B cell (primary cell): ENCODE data around the gene MAN1A2. TPM values are rescaled to one million over a fixed set of nuclear protein-coding genes. Genes with fewer than 3 reads are reported as not detected.

Experiments
- ATAC-seq: fragments of 200-7000 bp; cut with Tn5 transposase; one replicate; pipeline ENCODE4 v1.10.0; 2021; ENCODE audit warnings: low read depth, mild to moderate bottlenecking, moderate number of reproducible peaks, moderate library complexity
- CTCF ChIA-PET: fragments of 350-600 bp; sonication (Branson Sonifier 250); formaldehyde crosslinking; loops from one replicate; lab custom pipeline; 2021; ENCODE audit warnings: antibody characterized with exemption, inconsistent platforms; lab: Charles Lee
- POLR2A ChIA-PET: fragments of 350-600 bp; sonication (Branson Sonifier 250); formaldehyde crosslinking; loops from one replicate; lab custom pipeline; 2021; ENCODE audit warnings: antibody characterized with exemption; lab: Charles Lee
- DNase-seq: peaks from one replicate; pipeline ENCODE4 v3.0.0; 2013
- H2AFZ ChIP-seq: 2 replicates; pipeline ENCODE4 v1.6.1; 2012; ENCODE audit warnings: mild to moderate bottlenecking, low read depth, low read length; ENCODE audit not compliant: insufficient read depth, poor library complexity, severe bottlenecking
- H3K27ac ChIP-seq, 2 donors: 1 replicate in 1 of 2; 2 replicates in 1 of 2; pipeline ENCODE4 v1.5.1; 2012 to 2013; ENCODE audit warnings: low read length in 2 of 2, mild to moderate bottlenecking in 2 of 2, moderate library complexity in 1 of 2
- H3K27me3 ChIP-seq, 4 experiments: fragments of 200-600 bp in 1 of 4; sonication (generic) in 1 of 4; replicated peaks in 1 of 4; 1 replicate in 2 of 4; 2 replicates in 2 of 4; pipeline versions ENCODE4 v1.6.1 to v1.7.0; 2013 to 2016; ENCODE audit warnings: low read length in 3 of 4, mild to moderate bottlenecking in 2 of 4, mixed read lengths in 1 of 4, moderate library complexity in 1 of 4; ENCODE audit not compliant: insufficient read depth in 4 of 4, control insufficient read depth in 3 of 4; ENCODE audit errors: control extremely low read depth in 1 of 4
- H3K36me3 ChIP-seq, 2 experiments: replicated peaks in 1 of 2; 1 replicate in 1 of 2; 2 replicates in 1 of 2; pipeline versions ENCODE4 v1.6.1 to v1.7.1; 2013; ENCODE audit warnings: low read length in 1 of 2; ENCODE audit not compliant: insufficient read depth in 2 of 2, control insufficient read depth in 1 of 2; ENCODE audit errors: control extremely low read depth in 1 of 2, extremely low read depth in 1 of 2
- H3K4me1 ChIP-seq, 2 donors: fragments of 200-600 bp in 1 of 2; sonication (generic) in 1 of 2; 1 replicate in 1 of 2; 2 replicates in 1 of 2; pipeline versions ENCODE4 v1.5.1 to v1.6.1; 2013 to 2017; ENCODE audit warnings: low read length in 2 of 2; ENCODE audit not compliant: control insufficient read depth in 2 of 2, insufficient read depth in 2 of 2
- H3K4me2 ChIP-seq: replicated peaks from 2 replicates; pipeline ENCODE3; 2012; ENCODE audit warnings: mild to moderate bottlenecking, low read depth, low read length; ENCODE audit not compliant: poor library complexity, severe bottlenecking
- H3K4me3 ChIP-seq, 5 experiments: fragments of 200-600 bp in 1 of 5; sonication (generic) in 1 of 5; 1 replicate in 3 of 5; 2 replicates in 2 of 5; pipeline versions ENCODE4 v1.5.1 to v1.7.0; 2011 to 2016; ENCODE audit warnings: low read length in 4 of 5, mild to moderate bottlenecking in 4 of 5, low read depth in 2 of 5, control low read depth in 1 of 5, moderate library complexity in 1 of 5; ENCODE audit not compliant: insufficient read depth in 1 of 5; ENCODE audit errors: control extremely low read depth in 1 of 5, extremely low read depth in 1 of 5
- H3K79me2 ChIP-seq: fragments of 200-600 bp; sonication (generic); one replicate; pipeline ENCODE4 v1.6.0; 2016; ENCODE audit warnings: low read length; ENCODE audit not compliant: control insufficient read depth, insufficient read depth
- H3K9ac ChIP-seq: fragments of 200-600 bp; sonication (generic); 2 replicates; pipeline ENCODE4 v1.6.1; 2017; ENCODE audit warnings: mild to moderate bottlenecking, low read length, moderate library complexity
- H3K9me3 ChIP-seq, 3 donors: one replicate each; pipeline versions ENCODE4 v1.6.1 to v1.7.1; 2013; ENCODE audit warnings: low read length in 2 of 3; ENCODE audit not compliant: control insufficient read depth in 2 of 3, insufficient read depth in 1 of 3; ENCODE audit errors: control extremely low read depth in 1 of 3
- H4K20me1 ChIP-seq: 2 replicates; pipeline ENCODE4 v1.6.0; 2012; ENCODE audit warnings: mild to moderate bottlenecking, low read length; ENCODE audit not compliant: insufficient read depth, control insufficient read depth, poor library complexity, severe bottlenecking
- H3K27ac Mint-ChIP-seq: one replicate; pipeline ENCODE4 v1.8.0; 2021; ENCODE audit warnings: mixed read lengths
- H3K27me3 Mint-ChIP-seq: one replicate; pipeline ENCODE4 v1.8.0; 2021; ENCODE audit warnings: mixed read lengths
- H3K4me1 Mint-ChIP-seq: one replicate; pipeline ENCODE4 v1.8.0; 2021; ENCODE audit warnings: mixed read lengths
- H3K4me3 Mint-ChIP-seq: one replicate; pipeline ENCODE4 v1.8.0; 2021; ENCODE audit warnings: mixed read lengths
- H3K9me3 Mint-ChIP-seq: one replicate; pipeline ENCODE4 v1.8.0; 2022; ENCODE audit warnings: mixed read lengths; ENCODE audit not compliant: insufficient read depth
- CTCF ChIP-seq: fragments of 200-600 bp; IDR thresholded peaks from one replicate; pipeline ENCODE4 v1.8.0; 2022; ENCODE audit warnings: antibody characterized with exemption, mild to moderate bottlenecking
- EZH2 ChIP-seq: IDR thresholded peaks from 2 replicates; pipeline ENCODE4 v1.6.1; 2012; ENCODE audit warnings: borderline replicate concordance, low read depth, mild to moderate bottlenecking, moderate library complexity, low read length; ENCODE audit not compliant: insufficient read depth, poor library complexity, severe bottlenecking
- WGBS: methylation state at CpG from one replicate; pipeline ENCODE4 v1.1.5; 2013; ENCODE audit warnings: missing lambda C conversion rate; ENCODE audit not compliant: insufficient coverage; 5-methylcytosine and 5-hydroxymethylcytosine counted together
- intact Hi-C: fragments of 100-400 bp; cut with micrococcal nuclease; formaldehyde crosslinking; loops from one replicate; pipeline ENCODE4 v1.10.0; 2022
- polyA plus RNA-seq: library from polyadenylated mRNA; depleted of rRNA; stranded (reverse); fragments of >200 nt; gene quantifications from 2 replicates; pipeline ENCODE4 v1.2.3, GENCODE V29; 2012
- total RNA-seq, 2 donors: library from RNA; stranded (reverse); fragments of 120-200 nt in 1 of 2; gene quantifications; 1 replicate in 1 of 2; 2 replicates in 1 of 2; pipeline versions ENCODE4 v1.2.3 to v1.2.4, GENCODE V29; 2013 to 2022

The MAN1A2 gene
- total and polyA plus RNA-seq, 2 donors (not counting 1 experiment from before 2014, with no cell fraction given): 4.6 to 55.6 TPM

- H3K9me3 Mint-ChIP-seq: no peaks in the 10 kb centered on the region
- Histone ChIP-seq H4K20me1 (peaks cover 9% of the 10 kb centered on the region), H2AFZ (peak overlapping the region; percentile 89), H3K4me1 (peaks cover 34 to 46% of the 10 kb centered on the region in 2 donors), H3K9ac (peak overlapping the region; percentile 85), H3K27ac (no peak overlapping the region), H3K4me3 (peak overlapping the region; percentile 84 to 94 (median 92)), H3K36me3 (no peaks in the 10 kb centered on the region), H3K4me2 (peak overlapping the region; percentile 84), H3K27me3 (no peaks in the 10 kb centered on the region), H3K79me2 (peaks cover 79% of the 10 kb centered on the region), H3K9me3 (no peaks in the 10 kb centered on the region)
- intact Hi-C loops: loop anchor here (5.0 to 10.0 kb wide), 3 partner anchors 46 to 386 kb away; partner anchors contain the start of gene TTF2
- ChIA-PET CTCF (interaction anchor here (0.8 kb wide), 1 partner anchor 167 kb away, joined by 3 read pairs; no protein-coding TSS in a partner anchor), POLR2A (no interaction called here)
- no peak for ATAC-seq
- H3K27me3 Mint-ChIP-seq: no peaks in the 10 kb centered on the region
- peak; percentile 49 for DNase-seq
- no peak for TF ChIP-seq CTCF
- TF ChIP-seq EZH2: no peak
- H3K27ac Mint-ChIP-seq: peak overlapping the region; percentile 91
- peak overlapping the region; percentile 93 for H3K4me3 Mint-ChIP-seq
- WGBS: 9% methylated on average over 14 of the region's 19 CpGs
- peaks cover 68% of the 10 kb centered on the region for H3K4me1 Mint-ChIP-seq
These were observed 1.2 kb downstream of the MAN1A2 start for GRCh38 chr1:117368116-117369108.
